ENCODE measurements around the gene TMEM170B. TPM values are rescaled to one million over a fixed set of nuclear protein-coding genes. Genes with fewer than 3 reads are reported as not detected.

TMEM170B gene
- total and polyA plus RNA-seq, 2 of the 8 experiments (the other 6 are each of a cell fraction or from before 2014, with no cell fraction given), result 0.80 to 4.3 TPM

- H3K23me2 ChIP-seq (ENCODE audit: low read depth, low read length), result no peaks in the 10 kb centered on the region
- H2BK12ac ChIP-seq (ENCODE audit: low read depth, low read length), result no peak overlapping the region
- no peak overlapping the region for H2BK120ac ChIP-seq (replicated peaks; ENCODE audit: low read depth, low read length)
- H3K27ac ChIP-seq (ENCODE audit: low read depth, low read length), result no peak overlapping the region
- H4K8ac ChIP-seq (ENCODE audit: extremely low read depth, insufficient read depth, low read length), result no peak overlapping the region
- no peak overlapping the region for H3K4me3 ChIP-seq (ENCODE audit: extremely low read depth in 1 of 4, insufficient read depth in 2 of 4, low read depth in 3 of 4, low read length in 4 of 4)
- H3K9ac ChIP-seq (replicated peaks in 1 of 4; ENCODE audit: extremely low read depth in 1 of 4, low read depth in 3 of 4, low read length in 3 of 4), result no peak overlapping the region
- no peaks in the 10 kb centered on the region for H3K4me1 ChIP-seq (replicated peaks in 1 of 4; ENCODE audit: control insufficient read depth in 3 of 4, insufficient read depth in 4 of 4, low read length in 3 of 4)
- peak overlapping the region; percentile 75 for H2AFZ ChIP-seq (ENCODE audit: low read length)
- no peak overlapping the region for H3K56ac ChIP-seq (replicated peaks; ENCODE audit: insufficient read length, low read depth, low read length)
- no peak overlapping the region for H2BK15ac ChIP-seq (ENCODE audit: low read length)
- no peak overlapping the region for H3K4me2 ChIP-seq (ENCODE audit: insufficient read depth in 1 of 2, low read depth in 2 of 2, low read length in 2 of 2)
- H2AK5ac ChIP-seq (ENCODE audit: low read depth, low read length), result no peak overlapping the region
- H3K36me3 ChIP-seq (ENCODE audit: control insufficient read depth in 2 of 4, insufficient read depth in 4 of 4, low read length in 3 of 4), result no peaks in the 10 kb centered on the region
- no peak overlapping the region for H4K5ac ChIP-seq (ENCODE audit: insufficient read length, low read depth, low read length)
- no peak for FAIRE-seq
- H3K23ac ChIP-seq (ENCODE audit: insufficient read length), result no peak overlapping the region
- H3K14ac ChIP-seq (ENCODE audit: insufficient read length), result no peak overlapping the region
- no peak overlapping the region for H3K4ac ChIP-seq (replicated peaks; ENCODE audit: insufficient read length, low read depth, low read length)
- H3K79me2 ChIP-seq (ENCODE audit: control insufficient read depth in 1 of 2, insufficient read depth in 2 of 2, low read length in 2 of 2), result no peaks in the 10 kb centered on the region
- no peak overlapping the region for H3K18ac ChIP-seq (ENCODE audit: extremely low read depth, low read length)
- CTCF ChIA-PET (ENCODE audit: partially characterized antibody), result interaction anchor here (1.3 to 2.0 kb wide), 2 partner anchors 19 to 60 kb away, joined by 8 to 9 read pairs; no protein-coding TSS in a partner anchor
- no peaks in the 10 kb centered on the region for H3K79me1 ChIP-seq (ENCODE audit: low read depth, low read length)
- H3K9me3 ChIP-seq (ENCODE audit: insufficient read depth in 2 of 2, low read depth in 1 of 2, low read length in 1 of 2), result no peaks in the 10 kb centered on the region
- no peak overlapping the region for H2BK5ac ChIP-seq (ENCODE audit: low read depth, low read length)
- H4K20me1 ChIP-seq (replicated peaks in 1 of 2; ENCODE audit: control insufficient read depth in 1 of 2, insufficient read depth in 2 of 2, low read length in 2 of 2), result no peaks in the 10 kb centered on the region
- 88% methylated on average over 3 of the region's 3 CpGs; no CpG with 5 or more reads in 1 of the 2 experiments for WGBS, 2 experiments (ENCODE audit: extremely low coverage in 1 of 2, insufficient coverage in 1 of 2, insufficient read length in 1 of 2, insufficient replicate concordance in 2 of 2, low coverage in 1 of 2, low lambda C conversion rate in 2 of 2, missing lambda C conversion rate in 1 of 2)
- no peak for DNase-seq (ENCODE audit: low read depth in 1 of 2, low spot score in 2 of 2)
- H2BK20ac ChIP-seq (ENCODE audit: low read length), result no peak overlapping the region
- no peaks in the 10 kb centered on the region for H3K27me3 ChIP-seq (replicated peaks in 1 of 4; ENCODE audit: control insufficient read depth in 3 of 4, extremely low read depth in 1 of 4, insufficient read depth in 3 of 4, low read length in 3 of 4)
- no peak overlapping the region for H4K91ac ChIP-seq (replicated peaks; ENCODE audit: insufficient read length, low read length)
- POLR2A ChIA-PET (ENCODE audit: partially characterized antibody), result no interaction called here
- TF ChIP-seq BCL11A (IDR thresholded peaks at IDR 0.05; ENCODE audit: low read depth in 2 of 2, low read length in 2 of 2) (no peak), TEAD4 (IDR thresholded peaks at IDR 0.05; ENCODE audit: low read depth, low read length) (no peak), SUZ12 (IDR thresholded peaks at IDR 0.05; ENCODE audit: low read length) (no peak), MAX (IDR thresholded peaks at IDR 0.05) (no peak), NANOG (IDR thresholded peaks at IDR 0.05; ENCODE audit: insufficient read depth, low read depth, low read length, poor library complexity, severe bottlenecking) (no peak), TBP (IDR thresholded peaks at IDR 0.05; ENCODE audit: low read depth, low read length) (no peak), FOSL1 (IDR thresholded peaks at IDR 0.05; ENCODE audit: insufficient read depth, low read depth, low read length) (no peak), SRF (IDR thresholded peaks at IDR 0.05; ENCODE audit: low read depth, low read length) (no peak), ATF2 (IDR thresholded peaks at IDR 0.05; ENCODE audit: low read length) (no peak), EP300 (IDR thresholded peaks at IDR 0.05; ENCODE audit: borderline replicate concordance in 1 of 2, low read depth in 2 of 2, low read length in 2 of 2) (no peak), GTF2F1 (IDR thresholded peaks at IDR 0.05; ENCODE audit: borderline replicate concordance, low read depth, low read length) (no peak), CBX8 (IDR thresholded peaks at IDR 0.05; ENCODE audit: borderline replicate concordance, low read depth, low read length) (no peak)
Measured at GRCh38 chr6:11514672-11515071, 22.9 kb upstream of the TMEM170B start.
